Trophoblast cell (in vitro differentiated cells and primary cell): Measurements from ENCODE around the gene FIGNL2.

ENCODE experiments used
- DNase-seq, 2 donors: peaks; one replicate each; pipeline ENCODE4 v3.0.0-alpha.2; 2016
- H2AFZ ChIP-seq: 2 replicates; pipeline ENCODE4 v1.6.1; 2013; ENCODE audit warnings: low read length, moderate library complexity, mild to moderate bottlenecking; ENCODE audit not compliant: insufficient read depth, poor library complexity
- H2AK5ac ChIP-seq: 2 replicates; pipeline ENCODE4 v1.6.1; 2013; ENCODE audit warnings: mild to moderate bottlenecking, low read length
- H2BK120ac ChIP-seq: 2 replicates; pipeline ENCODE4 v1.6.1; 2013; ENCODE audit warnings: low read length, mild to moderate bottlenecking, moderate library complexity; ENCODE audit not compliant: insufficient read depth, poor library complexity
- H2BK12ac ChIP-seq: 2 replicates; pipeline ENCODE4 v1.6.1; 2013; ENCODE audit warnings: mild to moderate bottlenecking, low read length, moderate library complexity
- H2BK5ac ChIP-seq: 2 replicates; pipeline ENCODE4 v1.6.1; 2013; ENCODE audit warnings: low read length, low read depth, moderate library complexity, mild to moderate bottlenecking; ENCODE audit not compliant: poor library complexity
- H3K14ac ChIP-seq: 2 replicates; pipeline ENCODE4 v1.6.1; 2013; ENCODE audit warnings: mild to moderate bottlenecking, low read length
- H3K18ac ChIP-seq: 2 replicates; pipeline ENCODE4 v1.6.1; 2013; ENCODE audit warnings: mild to moderate bottlenecking, low read length
- H3K23ac ChIP-seq: 2 replicates; pipeline ENCODE4 v1.6.1; 2013; ENCODE audit warnings: low read length
- H3K27ac ChIP-seq: 2 replicates; pipeline ENCODE4 v1.5.1; 2013; ENCODE audit warnings: low read depth, mild to moderate bottlenecking, inconsistent platforms, low read length, moderate library complexity
- H3K27me3 ChIP-seq: 2 replicates; pipeline ENCODE4 v1.6.1; 2013; ENCODE audit warnings: inconsistent platforms, mild to moderate bottlenecking, low read length, moderate library complexity; ENCODE audit not compliant: insufficient read depth
- H3K36me3 ChIP-seq, 2 experiments: 1 replicate in 1 of 2; 2 replicates in 1 of 2; pipeline ENCODE4 v1.6.1; 2013; ENCODE audit warnings: low read length in 2 of 2, mild to moderate bottlenecking in 2 of 2, moderate library complexity in 1 of 2; ENCODE audit not compliant: insufficient read depth in 2 of 2, control insufficient read depth in 1 of 2
- H3K4ac ChIP-seq: 2 replicates; pipeline ENCODE4 v1.6.1; 2013; ENCODE audit warnings: low read depth, mild to moderate bottlenecking, low read length, moderate library complexity
- H3K4me1 ChIP-seq, 2 experiments: 1 replicate in 1 of 2; 2 replicates in 1 of 2; pipeline ENCODE4 v1.6.1; 2013; ENCODE audit warnings: low read length in 2 of 2, mild to moderate bottlenecking in 2 of 2, moderate library complexity in 1 of 2; ENCODE audit not compliant: insufficient read depth in 2 of 2, control insufficient read depth in 1 of 2
- H3K4me2 ChIP-seq: 2 replicates; pipeline ENCODE4 v1.6.1; 2013; ENCODE audit warnings: inconsistent platforms, mild to moderate bottlenecking, low read length, moderate library complexity
- H3K4me3 ChIP-seq: 2 replicates; pipeline ENCODE4 v1.5.1; 2013; ENCODE audit warnings: mild to moderate bottlenecking, low read depth, low read length, inconsistent platforms
- H3K79me1 ChIP-seq: one replicate; pipeline ENCODE4 v1.6.1; 2013; ENCODE audit warnings: low read length
- H3K79me2 ChIP-seq: 2 replicates; pipeline ENCODE4 v1.6.1; 2013; ENCODE audit warnings: low read length, mild to moderate bottlenecking; ENCODE audit not compliant: control insufficient read depth, insufficient read depth, poor library complexity
- H3K9ac ChIP-seq: 2 replicates; pipeline ENCODE4 v1.6.1; 2013; ENCODE audit warnings: mild to moderate bottlenecking, low read length
- H3K9me3 ChIP-seq: 2 replicates; pipeline ENCODE4 v1.6.1; 2013; ENCODE audit warnings: low read depth, mild to moderate bottlenecking, control low read depth, inconsistent platforms, low read length; ENCODE audit not compliant: insufficient read depth
- H4K12ac ChIP-seq: 2 replicates; pipeline ENCODE4 v1.6.1; 2013; ENCODE audit warnings: low read depth, mild to moderate bottlenecking, low read length, moderate library complexity
- H4K8ac ChIP-seq: 2 replicates; pipeline ENCODE4 v1.6.1; 2013; ENCODE audit warnings: low read depth, mild to moderate bottlenecking, low read length, moderate library complexity
- H4K91ac ChIP-seq: one replicate; pipeline ENCODE4 v1.6.1; 2013; ENCODE audit warnings: low read depth, mild to moderate bottlenecking, low read length, moderate library complexity
- WGBS: extraction: QIAGEN DNeasy Blood & Tissue Kit; methylation state at CpG from one replicate; pipeline ENCODE4 v1.1.7; 2013; ENCODE audit warnings: missing lambda C conversion rate; ENCODE audit not compliant: insufficient read length, insufficient coverage; ENCODE audit errors: extremely low coverage; 5-methylcytosine and 5-hydroxymethylcytosine counted together

FIGNL2 gene

GRCh38 chr12:51865757-51866270 lies 17.3 kb upstream of the FIGNL2 start:
- no peak for DNase-seq
- no peak overlapping the region for H3K4me3 ChIP-seq
- H2BK120ac ChIP-seq, result peak overlapping the region; percentile 26
- H2BK12ac ChIP-seq, result peak overlapping the region; percentile 39
- H3K23ac ChIP-seq, result no peak overlapping the region
- peak overlapping the region; percentile 52 for H2BK5ac ChIP-seq
- H3K4me1 ChIP-seq, result peaks cover 39 to 49% of the 10 kb centered on the region in 2 experiments
- H3K79me1 ChIP-seq, result peaks cover 34% of the 10 kb centered on the region
- peak overlapping the region; percentile 73 for H3K4me2 ChIP-seq
- H4K8ac ChIP-seq, result peak overlapping the region; percentile 17
- no peak overlapping the region for H3K14ac ChIP-seq
- no peaks in the 10 kb centered on the region for H3K79me2 ChIP-seq
- H3K9ac ChIP-seq, result no peak overlapping the region
- no peaks in the 10 kb centered on the region for H3K9me3 ChIP-seq
- no peak overlapping the region for H2AFZ ChIP-seq
- WGBS, result no CpG with 5 or more reads among the region's 7 CpGs
- H4K12ac ChIP-seq, result no peak overlapping the region
- H2AK5ac ChIP-seq, result no peak overlapping the region
- no peaks in the 10 kb centered on the region for H3K27me3 ChIP-seq
- H3K18ac ChIP-seq, result no peak overlapping the region
- peak overlapping the region; percentile 73 for H3K27ac ChIP-seq
- no peak overlapping the region for H3K4ac ChIP-seq
- H4K91ac ChIP-seq, result peak overlapping the region; percentile 96
- H3K36me3 ChIP-seq, result no peaks in the 10 kb centered on the region

GRCh38 chr12:51864833-51865670 lies 16.5 kb upstream of the FIGNL2 start:
- peak overlapping the region; percentile 67 for H4K12ac ChIP-seq
- no peaks in the 10 kb centered on the region for H3K9me3 ChIP-seq
- H2AFZ ChIP-seq, result peak overlapping the region; percentile 43
- H3K4me1 ChIP-seq, result peaks cover 37 to 45% of the 10 kb centered on the region in 2 experiments
- peak overlapping the region; percentile 73 for H3K4me2 ChIP-seq
- no peak for DNase-seq
- peak overlapping the region; percentile 80 for H2AK5ac ChIP-seq
- no peaks in the 10 kb centered on the region for H3K79me2 ChIP-seq
- peak overlapping the region; percentile 96 for H3K27ac ChIP-seq
- H3K79me1 ChIP-seq, result peaks cover 34% of the 10 kb centered on the region
- peak overlapping the region; percentile 72 for H4K8ac ChIP-seq
- H2BK5ac ChIP-seq, result peak overlapping the region; percentile 90
- WGBS, result no CpG with 5 or more reads among the region's 12 CpGs
- H3K27me3 ChIP-seq, result no peaks in the 10 kb centered on the region
- peak overlapping the region; percentile 76 for H3K4ac ChIP-seq
- no peak overlapping the region for H3K23ac ChIP-seq
- no peak overlapping the region for H3K4me3 ChIP-seq
- H3K14ac ChIP-seq, result peak overlapping the region; percentile 94
- peak overlapping the region; percentile 82 for H3K18ac ChIP-seq
- H3K36me3 ChIP-seq, result no peaks in the 10 kb centered on the region
- H2BK12ac ChIP-seq, result peak overlapping the region; percentile 96
- peak overlapping the region; percentile 42 for H3K9ac ChIP-seq
- H2BK120ac ChIP-seq, result peak overlapping the region; percentile 93
- H4K91ac ChIP-seq, result peak overlapping the region; percentile 96

- Histone ChIP-seq H3K4me3 (peak overlapping the region; percentile 44), H3K79me1 (peaks cover 30% of the 10 kb centered on the region)
- no CpG with 5 or more reads among the region's 53 CpGs for WGBS
Observed at GRCh38 chr12:51863933-51864832, 15.7 kb upstream of the FIGNL2 start.

GRCh38 chr12:51863363-51863932 lies 14.9 kb upstream of the FIGNL2 start:
- peak overlapping the region; percentile 14 for H2AK5ac ChIP-seq
- H3K4me3 ChIP-seq, result no peak overlapping the region
- H4K91ac ChIP-seq, result peak overlapping the region; percentile 96
- no peak overlapping the region for H3K9ac ChIP-seq
- H3K4me1 ChIP-seq, result peaks cover 30 to 33% of the 10 kb centered on the region in 2 experiments
- H3K23ac ChIP-seq, result no peak overlapping the region
- H3K18ac ChIP-seq, result no peak overlapping the region
- H3K14ac ChIP-seq, result peak overlapping the region; percentile 40
- peak overlapping the region; percentile 2 for H2BK120ac ChIP-seq
- no peaks in the 10 kb centered on the region for H3K27me3 ChIP-seq
- no peak overlapping the region for H2BK5ac ChIP-seq
- no peak for DNase-seq
- peak overlapping the region; percentile 6 for H2AFZ ChIP-seq
- peak overlapping the region; percentile 7 for H4K8ac ChIP-seq
- no peak overlapping the region for H4K12ac ChIP-seq
- peak overlapping the region; percentile 73 for H3K4me2 ChIP-seq
- no peaks in the 10 kb centered on the region for H3K36me3 ChIP-seq
- no peaks in the 10 kb centered on the region for H3K9me3 ChIP-seq
- H3K27ac ChIP-seq, result peak overlapping the region; percentile 57
- H2BK12ac ChIP-seq, result peak overlapping the region; percentile 53
- no peaks in the 10 kb centered on the region for H3K79me2 ChIP-seq
- peaks cover 22% of the 10 kb centered on the region for H3K79me1 ChIP-seq
- no peak overlapping the region for H3K4ac ChIP-seq
- WGBS, result no CpG with 5 or more reads among the region's 17 CpGs

More at GRCh38 chr12:51863933-51864832, 15.7 kb upstream of the FIGNL2 start:
- H3K9ac ChIP-seq, result peak overlapping the region; percentile 42
- H4K91ac ChIP-seq, result peak overlapping the region; percentile 96
- peak overlapping the region; percentile 67 for H4K12ac ChIP-seq
- peaks cover 31 to 39% of the 10 kb centered on the region in 2 experiments for H3K4me1 ChIP-seq
- no peaks in the 10 kb centered on the region for H3K27me3 ChIP-seq
- H3K79me2 ChIP-seq, result no peaks in the 10 kb centered on the region
- peak overlapping the region; percentile 82 for H3K18ac ChIP-seq
- peak overlapping the region; percentile 96 for H2BK12ac ChIP-seq
- H3K36me3 ChIP-seq, result no peaks in the 10 kb centered on the region
- H2AFZ ChIP-seq, result peak overlapping the region; percentile 43
- H2BK120ac ChIP-seq, result peak overlapping the region; percentile 93
- H4K8ac ChIP-seq, result peak overlapping the region; percentile 72
- peak overlapping the region; percentile 94 for H3K14ac ChIP-seq
- H3K23ac ChIP-seq, result no peak overlapping the region
- no peak for DNase-seq
- no peaks in the 10 kb centered on the region for H3K9me3 ChIP-seq
- H2BK5ac ChIP-seq, result peak overlapping the region; percentile 90
- H3K4ac ChIP-seq, result peak overlapping the region; percentile 76
- peak overlapping the region; percentile 73 for H3K4me2 ChIP-seq
- peak overlapping the region; percentile 96 for H3K27ac ChIP-seq
- H2AK5ac ChIP-seq, result peak overlapping the region; percentile 80
